WTC11 (cell line): ENCODE measurements around the gene LCLAT1. TPM values are rescaled to one million over a fixed set of nuclear protein-coding genes. Genes with fewer than 3 reads are reported as not detected.

ENCODE experiments used
- ATAC-seq: fragments of 200-7000 bp; cut with Tn5 transposase; 2 replicates; pipeline ENCODE4 v1.10.0; 2021; ENCODE audit warnings: mild to moderate bottlenecking, moderate library complexity
- CTCF ChIA-PET: fragments of 300-600 bp; sonication (Branson Sonifier 250); formaldehyde crosslinking; loops from one replicate; lab custom pipeline; 2021; ENCODE audit warnings: antibody characterized with exemption; lab: Charles Lee
- POLR2A ChIA-PET: fragments of 350-600 bp; sonication (Branson Sonifier 250); formaldehyde crosslinking; loops from one replicate; lab custom pipeline; 2021; ENCODE audit warnings: antibody characterized with exemption; lab: Charles Lee
- DNase-seq: peaks from one replicate; pipeline ENCODE4 v3.0.0; 2021; ENCODE audit warnings: low spot score
- H3K27ac Mint-ChIP-seq: 2 replicates; pipeline ENCODE4 v1.8.0; 2021; ENCODE audit warnings: mixed read lengths
- H3K27me3 Mint-ChIP-seq: 2 replicates; pipeline ENCODE4 v1.8.0; 2021; ENCODE audit warnings: low read depth, mild to moderate bottlenecking, moderate library complexity, mixed read lengths
- H3K36me3 Mint-ChIP-seq: 2 replicates; pipeline ENCODE4 v1.8.0; 2021; ENCODE audit warnings: mixed read lengths
- H3K4me1 Mint-ChIP-seq: 2 replicates; pipeline ENCODE4 v1.8.0; 2022; ENCODE audit warnings: mixed read lengths
- H3K4me3 Mint-ChIP-seq: 2 replicates; pipeline ENCODE4 v1.8.0; 2021; ENCODE audit warnings: mild to moderate bottlenecking, moderate library complexity, mixed read lengths
- H3K9me3 Mint-ChIP-seq: 2 replicates; pipeline ENCODE4 v1.8.0; 2021; ENCODE audit warnings: mixed read lengths
- CDX4 ChIP-seq: fragments of 250-450 bp; sonication (Bioruptor Pico); IDR thresholded peaks from 2 replicates; pipeline ENCODE4 v1.9.0; 2021; ENCODE audit warnings: moderate library complexity, mild to moderate bottlenecking, inconsistent platforms, borderline replicate concordance
- CREB1 ChIP-seq: sonication (generic); formaldehyde crosslinking; IDR thresholded peaks from 2 replicates; pipeline ENCODE4 v1.8.0; 2023; ENCODE audit warnings: mild to moderate bottlenecking, missing genetic modification reagents
- FOXP1 ChIP-seq: sonication (generic); formaldehyde crosslinking; IDR thresholded peaks from 2 replicates; pipeline ENCODE4 v1.8.0; 2022; ENCODE audit warnings: missing genetic modification reagents, mild to moderate bottlenecking, moderate library complexity, borderline replicate concordance
- FOXP4 ChIP-seq: sonication (generic); formaldehyde crosslinking; IDR thresholded peaks from 2 replicates; pipeline ENCODE4 v1.8.0; 2022; ENCODE audit warnings: mild to moderate bottlenecking, missing genetic modification reagents
- GABPB1 ChIP-seq: sonication (generic); formaldehyde crosslinking; IDR thresholded peaks from 2 replicates; pipeline ENCODE4 v1.8.1; 2023; ENCODE audit warnings: mild to moderate bottlenecking, missing genetic modification reagents
- GTF2I ChIP-seq: fragments of 250-450 bp; sonication (Bioruptor Pico); conservative IDR thresholded peaks from 2 replicates; pipeline ENCODE4 v1.4.0; 2021; ENCODE audit warnings: mild to moderate bottlenecking
- HMGXB4 ChIP-seq: sonication (generic); formaldehyde crosslinking; IDR thresholded peaks from 2 replicates; pipeline ENCODE4 v1.8.1; 2023; ENCODE audit warnings: mild to moderate bottlenecking, moderate library complexity, missing genetic modification reagents
- IRF1 ChIP-seq: sonication (generic); formaldehyde crosslinking; IDR thresholded peaks from 2 replicates; pipeline ENCODE4 v1.8.0; 2023; ENCODE audit warnings: missing genetic modification reagents
- JUN ChIP-seq: sonication (generic); formaldehyde crosslinking; IDR thresholded peaks from 2 replicates; pipeline ENCODE4 v1.8.0; 2023; ENCODE audit warnings: mild to moderate bottlenecking, missing genetic modification reagents
- OVOL2 ChIP-seq: fragments of 250-450 bp; sonication (Bioruptor Pico); IDR thresholded peaks from 2 replicates; pipeline ENCODE4 v1.9.0; 2021; ENCODE audit warnings: mild to moderate bottlenecking, borderline replicate concordance
- PREB ChIP-seq: sonication (generic); formaldehyde crosslinking; IDR thresholded peaks from 2 replicates; pipeline ENCODE4 v1.8.1; 2022; ENCODE audit warnings: mild to moderate bottlenecking, missing genetic modification reagents, moderate library complexity, borderline replicate concordance
- PRRX2 ChIP-seq: fragments of 250-450 bp; sonication (Bioruptor Pico); IDR thresholded peaks from 2 replicates; pipeline ENCODE4 v1.8.0; 2021; ENCODE audit warnings: mild to moderate bottlenecking
- RORB ChIP-seq: fragments of 250-450 bp; sonication (Bioruptor Pico); IDR thresholded peaks from 2 replicates; pipeline ENCODE4 v1.9.0; 2021; ENCODE audit warnings: mild to moderate bottlenecking
- SP1 ChIP-seq: sonication (generic); formaldehyde crosslinking; conservative IDR thresholded peaks from 2 replicates; pipeline ENCODE4 v1.8.1; 2022; ENCODE audit warnings: missing genetic modification reagents
- TEAD4 ChIP-seq: sonication (generic); formaldehyde crosslinking; IDR thresholded peaks from 2 replicates; pipeline ENCODE4 v1.8.0; 2022; ENCODE audit warnings: mild to moderate bottlenecking, missing genetic modification reagents
- TP53 ChIP-seq: sonication (generic); formaldehyde crosslinking; IDR thresholded peaks from 2 replicates; pipeline ENCODE4 v1.8.1; 2023; ENCODE audit warnings: mild to moderate bottlenecking, missing genetic modification reagents
- ZMAT4 ChIP-seq: fragments of 250-450 bp; sonication (Bioruptor Pico); IDR thresholded peaks from 2 replicates; pipeline ENCODE4 v1.9.0; 2021; ENCODE audit warnings: mild to moderate bottlenecking
- ZNF121 ChIP-seq: sonication (generic); formaldehyde crosslinking; IDR thresholded peaks from 2 replicates; pipeline ENCODE4 v1.8.0; 2023; ENCODE audit warnings: missing genetic modification reagents
- ZNF416 ChIP-seq: fragments of 250-450 bp; sonication (Bioruptor Pico); IDR thresholded peaks from 2 replicates; pipeline ENCODE4 v1.9.0; 2021; ENCODE audit warnings: mild to moderate bottlenecking, inconsistent platforms
- ZNF425 ChIP-seq: fragments of 250-450 bp; sonication (Bioruptor Pico); conservative IDR thresholded peaks from 2 replicates; pipeline ENCODE4 v1.9.0; 2021; ENCODE audit warnings: mild to moderate bottlenecking
- ZSCAN18 ChIP-seq: fragments of 250-450 bp; sonication (Bioruptor Pico); IDR thresholded peaks from 2 replicates; pipeline ENCODE4 v2.1.2; 2022; ENCODE audit warnings: mild to moderate bottlenecking, moderate library complexity
- total RNA-seq: library from RNA; stranded (reverse); gene quantifications from 3 replicates; pipeline ENCODE4 v1.2.3, GENCODE V29; 2021

LCLAT1 gene
- total RNA-seq, 1 experiment from 2014 or later, result 22.3 TPM

- no peak for TF ChIP-seq IRF1 (CRISPR knock-in tag)
Observed at GRCh38 chr2:30675758-30676157, 228.7 kb downstream of the LCLAT1 start (continued).

GRCh38 chr2:30677231-30677630 lies 230.2 kb downstream of the LCLAT1 start:
- H3K36me3 Mint-ChIP-seq, result no peaks in the 10 kb centered on the region
- peaks cover 3% of the 10 kb centered on the region; the same call in 1 of the 2 replicates for H3K9me3 Mint-ChIP-seq
- ATAC-seq (no peak), DNase-seq (no peak)
- no peaks in the 10 kb centered on the region for H3K4me1 Mint-ChIP-seq
- TF ChIP-seq CREB1 (CRISPR knock-in tag), result no peak
- TF ChIP-seq PREB, result no peak
- no peak for TF ChIP-seq PRRX2
- no peak for TF ChIP-seq SP1 (CRISPR knock-in tag)
- TF ChIP-seq ZNF121 (CRISPR knock-in tag), result no peak
- no peak for TF ChIP-seq JUN
- no peak for TF ChIP-seq OVOL2 (CRISPR knock-in tag)
- no peak for TF ChIP-seq ZNF425 (CRISPR knock-in tag)
- no peak for TF ChIP-seq TP53
- no peak for TF ChIP-seq GABPB1 (CRISPR knock-in tag)
- TF ChIP-seq HMGXB4 (CRISPR knock-in tag), result no peak
- no peak overlapping the region for H3K4me3 Mint-ChIP-seq
- H3K27ac Mint-ChIP-seq, result no peak overlapping the region
- no peaks in the 10 kb centered on the region for H3K27me3 Mint-ChIP-seq
- POLR2A ChIA-PET, result no interaction called here
- CTCF ChIA-PET, result interaction anchor here (0.8 kb wide), 1 partner anchor 17 kb away, joined by 3 read pairs; no protein-coding TSS in a partner anchor

GRCh38 chr2:30677861-30678385 lies 230.9 kb downstream of the LCLAT1 start:
- ChIA-PET CTCF (interaction anchor here (0.8 to 1.2 kb wide), 2 partner anchors 16 to 439 kb away, joined by 3 read pairs; no protein-coding TSS in a partner anchor), POLR2A (no interaction called here)
- no peaks in the 10 kb centered on the region for H3K9me3 Mint-ChIP-seq
- H3K36me3 Mint-ChIP-seq, result no peaks in the 10 kb centered on the region
- no peaks in the 10 kb centered on the region for H3K27me3 Mint-ChIP-seq
- no peak overlapping the region for H3K27ac Mint-ChIP-seq
- no peak overlapping the region for H3K4me3 Mint-ChIP-seq
- H3K4me1 Mint-ChIP-seq, result no peaks in the 10 kb centered on the region
- DNase-seq, result no peak
- ATAC-seq, result no peak
- no peak for TF ChIP-seq FOXP4 (CRISPR knock-in tag)
- TF ChIP-seq FOXP1 (CRISPR knock-in tag), result no peak
- TF ChIP-seq RORB (CRISPR knock-in tag), result no peak
- no peak for TF ChIP-seq CDX4 (CRISPR knock-in tag)
- no peak for TF ChIP-seq GTF2I (CRISPR knock-in tag)
- no peak for TF ChIP-seq TEAD4 (CRISPR knock-in tag)
- TF ChIP-seq ZNF416 (CRISPR knock-in tag), result no peak
- TF ChIP-seq ZMAT4 (CRISPR knock-in tag), result no peak
- TF ChIP-seq HMGXB4 (CRISPR knock-in tag), result no peak
- TF ChIP-seq ZSCAN18 (CRISPR knock-in tag), result no peak
